ENCODE results near the gene DNAJC25. TPM values are rescaled to one million over a fixed set of nuclear protein-coding genes. Genes with fewer than 3 reads are reported as not detected.

DNAJC25 gene
- total and polyA plus RNA-seq, 2 of the 13 experiments (the other 11 are each of a cell fraction or from before 2014, with no cell fraction given), result 5.7 to 10.2 TPM

- TF ChIP-seq ZBTB40 (IDR thresholded peaks at IDR 0.05) (no peak), ZBTB40 (CRISPR knock-in tag; IDR thresholded peaks at IDR 0.05) (0 out of 2 replicates have a peak, but pooled peaks have one; percentile 49), CSRNP1 (CRISPR knock-in tag; IDR thresholded peaks at IDR 0.05) (no peak), TRAFD1 (CRISPR knock-in tag; IDR thresholded peaks at IDR 0.05; ENCODE audit: borderline replicate concordance) (no peak), ZNF800 (CRISPR knock-in tag; IDR thresholded peaks at IDR 0.05) (peak; percentile 83), SP1 (IDR thresholded peaks at IDR 0.05) (no peak), SP1 (CRISPR knock-in tag; IDR thresholded peaks at IDR 0.05) (peak; percentile 83), POLR2AphosphoS5 (IDR thresholded peaks at IDR 0.05; ENCODE audit: low read depth, low read length) (no peak), THYN1 (CRISPR knock-in tag; IDR thresholded peaks at IDR 0.05; ENCODE audit: borderline replicate concordance, low read depth) (no peak), DRAP1 (CRISPR knock-in tag; IDR thresholded peaks at IDR 0.05) (no peak), ZSCAN12 (CRISPR knock-in tag; IDR thresholded peaks at IDR 0.05) (no peak), ZNF512B (CRISPR knock-in tag; IDR thresholded peaks at IDR 0.05; ENCODE audit: borderline replicate concordance) (0 out of 2 replicates have a peak, but pooled peaks have one; percentile 47)
Observed at GRCh38 chr9:111630964-111631213, 245 bp upstream of the DNAJC25 start (continued).

Measured in HepG2 (cell line).